H9 (cell line): Measurements from ENCODE around the gene MAD1L1. TPM values are rescaled to one million over a fixed set of nuclear protein-coding genes. Genes with fewer than 3 reads are reported as not detected.

Source experiments
- DNase-seq: peaks from one replicate; pipeline ENCODE4 v3.0.0-alpha.2; 2017
- H2AFZ ChIP-seq: one replicate; pipeline ENCODE4 v1.6.1; 2013; ENCODE audit warnings: mild to moderate bottlenecking, low read length, control low read depth, moderate library complexity
- H2AK5ac ChIP-seq: 2 replicates; pipeline ENCODE4 v1.6.1; 2013; ENCODE audit warnings: low read length, control low read depth, mixed read lengths; ENCODE audit not compliant: insufficient read length
- H2BK120ac ChIP-seq: one replicate; pipeline ENCODE4 v1.6.1; 2013; ENCODE audit warnings: low read depth, mild to moderate bottlenecking, low read length, control low read depth, inconsistent platforms; ENCODE audit not compliant: poor library complexity, severe bottlenecking
- H2BK12ac ChIP-seq: 2 replicates; pipeline ENCODE4 v1.6.1; 2013; ENCODE audit warnings: low read length, control low read depth, mixed read lengths, low read depth; ENCODE audit not compliant: insufficient read length
- H2BK15ac ChIP-seq: 2 replicates; pipeline ENCODE4 v1.6.1; 2013; ENCODE audit warnings: low read depth, low read length, control low read depth
- H2BK20ac ChIP-seq: one replicate; pipeline ENCODE4 v1.6.1; 2013; ENCODE audit warnings: low read depth, mild to moderate bottlenecking, low read length, control low read depth, inconsistent platforms; ENCODE audit not compliant: poor library complexity, severe bottlenecking
- H2BK5ac ChIP-seq: 2 replicates; pipeline ENCODE4 v1.6.1; 2013; ENCODE audit warnings: low read length, control low read depth, mixed read lengths; ENCODE audit not compliant: insufficient read length
- H3K14ac ChIP-seq: 2 replicates; pipeline ENCODE4 v1.6.1; 2013; ENCODE audit warnings: low read length, control low read depth; ENCODE audit not compliant: insufficient read depth
- H3K18ac ChIP-seq: 2 replicates; pipeline ENCODE4 v1.6.1; 2013; ENCODE audit warnings: low read depth, mild to moderate bottlenecking, mixed read lengths, low read length, control low read depth; ENCODE audit not compliant: insufficient read length
- H3K23ac ChIP-seq: 2 replicates; pipeline ENCODE4 v1.6.1; 2013; ENCODE audit warnings: low read length, control low read depth, mixed read lengths, low read depth; ENCODE audit not compliant: insufficient read length
- H3K23me2 ChIP-seq: 2 replicates; pipeline ENCODE4 v1.6.1; 2013; ENCODE audit warnings: low read depth, mild to moderate bottlenecking, mixed read lengths, low read length, control low read depth; ENCODE audit not compliant: insufficient read length, poor library complexity, severe bottlenecking
- H3K27ac ChIP-seq: 2 replicates; pipeline ENCODE4 v1.5.1; 2013; ENCODE audit warnings: low read length, control low read depth, mixed read lengths, low read depth; ENCODE audit not compliant: insufficient read length
- H3K27me3 ChIP-seq: 2 replicates; pipeline ENCODE4 v1.6.1; 2013; ENCODE audit warnings: low read length, control low read depth, inconsistent platforms; ENCODE audit not compliant: insufficient read depth
- H3K4ac ChIP-seq: 2 replicates; pipeline ENCODE4 v1.6.1; 2013; ENCODE audit warnings: low read depth, mild to moderate bottlenecking, control low read depth, inconsistent platforms, low read length, moderate library complexity
- H3K4me1 ChIP-seq: 2 replicates; pipeline ENCODE4 v1.6.1; 2013; ENCODE audit warnings: low read length, control low read depth, inconsistent platforms; ENCODE audit not compliant: insufficient read depth
- H3K4me2 ChIP-seq: 2 replicates; pipeline ENCODE4 v1.6.1; 2013; ENCODE audit warnings: low read length, control low read depth, mixed read lengths; ENCODE audit not compliant: insufficient read length, insufficient read depth
- H3K56ac ChIP-seq: 2 replicates; pipeline ENCODE4 v1.6.1; 2013; ENCODE audit warnings: low read depth, mild to moderate bottlenecking, mixed read lengths, low read length, control low read depth; ENCODE audit not compliant: insufficient read length
- H3K79me1 ChIP-seq: 2 replicates; pipeline ENCODE4 v1.6.1; 2013; ENCODE audit warnings: low read depth, mild to moderate bottlenecking, moderate library complexity, low read length, control low read depth, inconsistent platforms; ENCODE audit not compliant: insufficient read depth, poor library complexity, severe bottlenecking
- H3K79me2 ChIP-seq: 2 replicates; pipeline ENCODE4 v1.6.1; 2013; ENCODE audit warnings: low read length, control low read depth, inconsistent platforms; ENCODE audit not compliant: insufficient read depth
- H3K9ac ChIP-seq: 2 replicates; pipeline ENCODE4 v1.6.1; 2013; ENCODE audit warnings: low read length, control low read depth, mixed read lengths; ENCODE audit not compliant: insufficient read length; ENCODE audit errors: extremely low read depth
- H3K9me3 ChIP-seq: one replicate; pipeline ENCODE4 v1.6.1; 2013; ENCODE audit warnings: low read depth, low read length, inconsistent platforms; ENCODE audit not compliant: control insufficient read depth
- H3T11ph ChIP-seq: one replicate; pipeline ENCODE4 v1.6.1; 2013; ENCODE audit warnings: mild to moderate bottlenecking, low read length, control low read depth, inconsistent platforms
- H4K20me1 ChIP-seq: one replicate; pipeline ENCODE4 v1.6.1; 2013; ENCODE audit not compliant: control insufficient read depth, insufficient read length, insufficient read depth
- H4K5ac ChIP-seq: 2 replicates; pipeline ENCODE4 v1.6.1; 2013; ENCODE audit warnings: low read depth, mild to moderate bottlenecking, mixed read lengths, low read length, control low read depth; ENCODE audit not compliant: insufficient read length
- H4K8ac ChIP-seq: replicated peaks from 2 replicates; pipeline ENCODE4 v1.6.1; 2013; ENCODE audit warnings: low read length, control low read depth, mixed read lengths, low read depth; ENCODE audit not compliant: insufficient read length
- H4K91ac ChIP-seq: 2 replicates; pipeline ENCODE4 v1.6.1; 2013; ENCODE audit warnings: low read depth, mild to moderate bottlenecking, moderate library complexity, mixed read lengths, low read length, control low read depth; ENCODE audit not compliant: insufficient read length
- H3K27ac Mint-ChIP-seq, 3 experiments: 2 replicates in 2 of 3; 3 replicates in 1 of 3; pipeline ENCODE4 v1.8.0; 2020 to 2021; ENCODE audit warnings: mixed read lengths in 3 of 3, mild to moderate bottlenecking in 1 of 3, moderate library complexity in 1 of 3
- H3K27me3 Mint-ChIP-seq: 2 replicates; pipeline ENCODE4 v1.8.0; 2021; ENCODE audit warnings: low read depth, mild to moderate bottlenecking, moderate library complexity, mixed read lengths
- H3K36me3 Mint-ChIP-seq, 3 experiments: 2 replicates in 2 of 3; 3 replicates in 1 of 3; pipeline ENCODE4 v1.8.0; 2020 to 2021; ENCODE audit warnings: low read depth in 3 of 3, mixed read lengths in 3 of 3; ENCODE audit not compliant: insufficient read depth in 1 of 3
- H3K4me1 Mint-ChIP-seq, 2 experiments: 2 replicates each; pipeline ENCODE4 v1.8.0; 2020; ENCODE audit warnings: mixed read lengths in 2 of 2
- H3K4me3 Mint-ChIP-seq, 2 experiments: 2 replicates in 1 of 2; 3 replicates in 1 of 2; pipeline ENCODE4 v1.8.0; 2020 to 2021; ENCODE audit warnings: mild to moderate bottlenecking in 2 of 2, mixed read lengths in 2 of 2, moderate library complexity in 1 of 2
- H3K9me3 Mint-ChIP-seq, 2 experiments: 2 replicates in 1 of 2; 3 replicates in 1 of 2; pipeline ENCODE4 v1.8.0; 2020; ENCODE audit warnings: mild to moderate bottlenecking in 2 of 2, mixed read lengths in 2 of 2, moderate library complexity in 1 of 2
- CTCF ChIP-seq: fragments of 200-600 bp; sonication (generic); conservative IDR thresholded peaks from 3 replicates; pipeline ENCODE4 v1.8.0; 2021; ENCODE audit warnings: antibody characterized with exemption, mild to moderate bottlenecking
- WGBS: extraction: QIAGEN DNeasy Blood & Tissue Kit; methylation state at CpG from one replicate; pipeline ENCODE4 v1.1.7; 2013; ENCODE audit warnings: missing lambda C conversion rate, low lambda C conversion rate, mixed read lengths; ENCODE audit not compliant: insufficient read length; ENCODE audit errors: extremely low coverage; 5-methylcytosine and 5-hydroxymethylcytosine counted together
- total RNA-seq: library from RNA; stranded (reverse); gene quantifications from 2 replicates; pipeline ENCODE4 v1.2.1, GENCODE V29; 2021

MAD1L1 gene
- total RNA-seq, 1 experiment from 2014 or later = 39.0 TPM

- no peak for TF ChIP-seq CTCF
- no peak overlapping the region for H3K23ac ChIP-seq
- Mint-ChIP-seq H3K27ac (no peak overlapping the region), H3K9me3 (no peaks in the 10 kb centered on the region), H3K36me3 (peaks cover 2 to 7% (median 2%) of the 10 kb centered on the region in 3 experiments; a peak in 5 of 7 replicates), H3K4me3 (no peak overlapping the region), H3K4me1 (peaks cover 0 to 25% of the 10 kb centered on the region in 2 experiments; a peak in 2 of 4 replicates), H3K27me3 (no peaks in the 10 kb centered on the region)
- no peak overlapping the region for H2AK5ac ChIP-seq
- H2BK15ac ChIP-seq = no peak overlapping the region
- H3K4ac ChIP-seq = no peak overlapping the region
- no peak overlapping the region; the same call in 1 of the 2 replicates for H3K14ac ChIP-seq
- no peak overlapping the region for H2BK120ac ChIP-seq
- no peak overlapping the region for H3T11ph ChIP-seq
- H3K4me1 ChIP-seq = no peaks in the 10 kb centered on the region
- H3K18ac ChIP-seq = no peak overlapping the region
- H2AFZ ChIP-seq = no peak overlapping the region
- WGBS = no CpG with 5 or more reads among the region's 13 CpGs
- no peak overlapping the region for H2BK20ac ChIP-seq
- no peak overlapping the region for H3K9ac ChIP-seq
- H4K20me1 ChIP-seq = no peaks in the 10 kb centered on the region
- no peak overlapping the region for H2BK12ac ChIP-seq
- H3K27ac ChIP-seq = no peak overlapping the region
- no peak overlapping the region for H4K91ac ChIP-seq
- H4K8ac ChIP-seq = no peak overlapping the region
- H3K79me1 ChIP-seq = no peaks in the 10 kb centered on the region
- H3K23me2 ChIP-seq = no peaks in the 10 kb centered on the region
- H3K79me2 ChIP-seq = no peaks in the 10 kb centered on the region
- H3K56ac ChIP-seq = no peak overlapping the region
- H2BK5ac ChIP-seq = no peak overlapping the region
- DNase-seq = no peak
- H3K9me3 ChIP-seq = no peaks in the 10 kb centered on the region
- H4K5ac ChIP-seq = no peak overlapping the region
- H3K4me2 ChIP-seq = no peak overlapping the region
- no peaks in the 10 kb centered on the region for H3K27me3 ChIP-seq
These were observed 159.9 kb downstream of the MAD1L1 start for GRCh38 chr7:2072798-2073197.
